IMR-90 (cell line): ENCODE results near the gene RXYLT1. TPM values are rescaled to one million over a fixed set of nuclear protein-coding genes. Genes with fewer than 3 reads are reported as not detected.

Source experiments
- ATAC-seq: fragments of 200-7000 bp; cut with Tn5 transposase; 2 replicates; pipeline ENCODE4 v1.9.1; 2020; ENCODE audit warnings: low read depth, mild to moderate bottlenecking, moderate library complexity
- BruUV-seq: library from RNA; stranded (reverse); fragments of 400-500 nt; replicated peaks from 2 replicates; lab custom pipeline; 2021; lab: Mats Ljungman, UMichigan
- CTCF ChIA-PET: fragments of 300-600 bp; formaldehyde crosslinking; extraction: SDS; loops from one replicate; lab custom pipeline; 2021; ENCODE audit warnings: antibody characterized with exemption; lab: Yijun Ruan, JAX
- POLR2A ChIA-PET: fragments of 300-600 bp; sonication (Branson Sonifier 250); formaldehyde crosslinking; loops from one replicate; lab custom pipeline; 2022; ENCODE audit warnings: antibody characterized with exemption; ENCODE audit not compliant: unreplicated experiment; lab: Charles Lee
- DNase-seq: peaks from one replicate; pipeline ENCODE4 v3.0.0; 2013
- H2AFZ ChIP-seq: replicated peaks from 2 replicates; pipeline ENCODE3; 2013; ENCODE audit warnings: low read length, mild to moderate bottlenecking; ENCODE audit not compliant: poor library complexity
- H2AK5ac ChIP-seq: 2 replicates; pipeline ENCODE4 v1.6.1; 2013; ENCODE audit warnings: low read depth, low read length, inconsistent platforms
- H2AK9ac ChIP-seq: replicated peaks from 2 replicates; pipeline ENCODE3; 2013; ENCODE audit warnings: mild to moderate bottlenecking, low read depth, low read length, moderate library complexity; ENCODE audit not compliant: poor library complexity
- H2BK120ac ChIP-seq: 2 replicates; pipeline ENCODE4 v1.6.1; 2013; ENCODE audit warnings: low read depth, low read length, inconsistent platforms
- H2BK15ac ChIP-seq: 3 replicates; pipeline ENCODE4 v1.6.1; 2013; ENCODE audit warnings: low read depth, low read length, inconsistent platforms
- H2BK20ac ChIP-seq: 2 replicates; pipeline ENCODE4 v1.6.1; 2013; ENCODE audit warnings: low read depth, mild to moderate bottlenecking, inconsistent platforms, low read length, moderate library complexity
- H2BK5ac ChIP-seq: 2 replicates; pipeline ENCODE4 v1.6.1; 2013; ENCODE audit warnings: mild to moderate bottlenecking, low read depth, low read length, inconsistent platforms; ENCODE audit not compliant: poor library complexity, severe bottlenecking
- H3K14ac ChIP-seq: replicated peaks from 2 replicates; pipeline ENCODE4 v1.6.1; 2013; ENCODE audit warnings: low read depth, low read length, inconsistent platforms
- H3K18ac ChIP-seq: 2 replicates; pipeline ENCODE4 v1.6.1; 2013; ENCODE audit warnings: low read depth, low read length, control low read depth
- H3K23ac ChIP-seq: 2 replicates; pipeline ENCODE4 v1.6.1; 2013; ENCODE audit warnings: low read depth, low read length, inconsistent platforms
- H3K27ac ChIP-seq: 2 replicates; pipeline ENCODE4 v1.5.1; 2013; ENCODE audit warnings: mild to moderate bottlenecking, control low read depth, low read length; ENCODE audit not compliant: insufficient read depth
- H3K27me3 ChIP-seq: 2 replicates; pipeline ENCODE4 v1.6.1; 2013; ENCODE audit warnings: low read length; ENCODE audit not compliant: control insufficient read depth, insufficient read depth
- H3K36me3 ChIP-seq: 2 replicates; pipeline ENCODE4 v1.6.1; 2013; ENCODE audit warnings: low read length, mixed read lengths; ENCODE audit not compliant: control insufficient read depth, insufficient read depth
- H3K4ac ChIP-seq: 2 replicates; pipeline ENCODE4 v1.6.1; 2013; ENCODE audit warnings: low read depth, low read length, inconsistent platforms
- H3K4me1 ChIP-seq: 2 replicates; pipeline ENCODE4 v1.6.1; 2013; ENCODE audit warnings: low read length, mixed read lengths; ENCODE audit not compliant: control insufficient read depth, insufficient read depth
- H3K4me2 ChIP-seq: 2 replicates; pipeline ENCODE4 v1.6.1; 2013; ENCODE audit warnings: low read depth, mild to moderate bottlenecking, control low read depth, low read length, moderate library complexity
- H3K4me3 ChIP-seq: 2 replicates; pipeline ENCODE4 v1.5.1; 2013; ENCODE audit warnings: low read depth, mild to moderate bottlenecking, control low read depth, low read length, moderate library complexity; ENCODE audit not compliant: insufficient read depth
- H3K56ac ChIP-seq: 2 replicates; pipeline ENCODE4 v1.6.1; 2013; ENCODE audit warnings: low read length, inconsistent platforms; ENCODE audit not compliant: insufficient read depth; ENCODE audit errors: extremely low read depth
- H3K79me1 ChIP-seq, 2 experiments: 2 replicates each; pipeline ENCODE4 v1.6.1; 2013; ENCODE audit warnings: low read length in 2 of 2, inconsistent platforms in 1 of 2, low read depth in 1 of 2
- H3K9ac ChIP-seq: 2 replicates; pipeline ENCODE4 v1.6.1; 2013; ENCODE audit warnings: low read depth, low read length, control low read depth
- H3K9me1 ChIP-seq: 2 replicates; pipeline ENCODE4 v1.6.1; 2013; ENCODE audit warnings: low read length, inconsistent platforms; ENCODE audit not compliant: insufficient read depth
- H3K9me3 ChIP-seq: 2 replicates; pipeline ENCODE4 v1.6.1; 2013; ENCODE audit warnings: low read length; ENCODE audit not compliant: control insufficient read depth, insufficient read depth
- H4K20me1 ChIP-seq: 2 replicates; pipeline ENCODE4 v1.6.1; 2013; ENCODE audit warnings: low read length, inconsistent platforms; ENCODE audit not compliant: insufficient read depth
- H4K5ac ChIP-seq: 2 replicates; pipeline ENCODE4 v1.6.1; 2013; ENCODE audit warnings: mild to moderate bottlenecking, low read depth, low read length, control low read depth
- H4K8ac ChIP-seq, 2 experiments: 2 replicates each; pipeline ENCODE4 v1.6.1; 2013; ENCODE audit warnings: low read depth in 2 of 2, low read length in 2 of 2, control low read depth in 1 of 2, inconsistent platforms in 1 of 2
- H4K91ac ChIP-seq: 2 replicates; pipeline ENCODE4 v1.6.1; 2013; ENCODE audit warnings: low read depth, low read length, inconsistent platforms; ENCODE audit not compliant: insufficient read depth
- BHLHE40 ChIP-seq: fragments of 150-350 bp; IDR thresholded peaks from 2 replicates; pipeline ENCODE4 v1.6.1; 2016; ENCODE audit warnings: mild to moderate bottlenecking, low read depth, low read length
- CEBPB ChIP-seq: IDR thresholded peaks from 2 replicates; pipeline ENCODE4 v1.6.1; 2012; ENCODE audit warnings: low read depth, low read length, improper control_type of control experiment
- CHD1 ChIP-seq: IDR thresholded peaks from 2 replicates; pipeline ENCODE4 v1.6.1; 2012; ENCODE audit warnings: low read depth, low read length, improper control_type of control experiment
- CTCF ChIP-seq: conservative IDR thresholded peaks from 2 replicates; pipeline ENCODE4 v1.5.1; 2012; ENCODE audit warnings: mild to moderate bottlenecking, low read depth, low read length, improper control_type of control experiment
- ELK1 ChIP-seq: fragments of 150-350 bp; IDR thresholded peaks from 2 replicates; pipeline ENCODE4 v1.6.1; 2016; ENCODE audit warnings: low read depth, mild to moderate bottlenecking, low read length, moderate library complexity, borderline replicate concordance
- FOS ChIP-seq: fragments of 150-350 bp; IDR thresholded peaks from 2 replicates; pipeline ENCODE4 v1.6.1; 2016; ENCODE audit warnings: low read depth, low read length
- MAFK ChIP-seq: IDR thresholded peaks from 2 replicates; pipeline ENCODE4 v1.6.1; 2012; ENCODE audit warnings: low read depth, low read length, improper control_type of control experiment
- MAZ ChIP-seq: IDR thresholded peaks from 2 replicates; pipeline ENCODE4 v1.6.1; 2012; ENCODE audit warnings: low read depth, mild to moderate bottlenecking, low read length, improper control_type of control experiment, moderate library complexity, borderline replicate concordance
- MXI1 ChIP-seq: IDR thresholded peaks from 2 replicates; pipeline ENCODE4 v1.6.1; 2012; ENCODE audit warnings: low read depth, mild to moderate bottlenecking, low read length, moderate library complexity, borderline replicate concordance
- NFE2L2 ChIP-seq: fragments of 150-350 bp; IDR thresholded peaks from 2 replicates; pipeline ENCODE4 v1.6.1; 2016; ENCODE audit warnings: low read depth, mild to moderate bottlenecking, low read length
- POLR2A ChIP-seq: IDR thresholded peaks from 2 replicates; pipeline ENCODE4 v1.6.1; 2012; ENCODE audit warnings: mild to moderate bottlenecking, low read depth, low read length
- RAD21 ChIP-seq: IDR thresholded peaks from 2 replicates; pipeline ENCODE4 v1.6.1; 2012; ENCODE audit warnings: low read length, improper control_type of control experiment
- RCOR1 ChIP-seq: IDR thresholded peaks from 2 replicates; pipeline ENCODE4 v1.6.1; 2012; ENCODE audit warnings: mild to moderate bottlenecking, low read length, improper control_type of control experiment; ENCODE audit not compliant: insufficient replicate concordance
- RFX5 ChIP-seq: IDR thresholded peaks from 2 replicates; pipeline ENCODE4 v1.8.0; 2012; ENCODE audit warnings: low read depth, mild to moderate bottlenecking, low read length, moderate library complexity
- SMC3 ChIP-seq: fragments of 150-350 bp; IDR thresholded peaks from 2 replicates; pipeline ENCODE4 v1.6.1; 2016; ENCODE audit warnings: low read depth, mild to moderate bottlenecking, antibody characterized with exemption, low read length, moderate library complexity
- USF2 ChIP-seq: fragments of 150-350 bp; IDR thresholded peaks from 2 replicates; pipeline ENCODE4 v1.6.1; 2017; ENCODE audit warnings: mild to moderate bottlenecking, antibody characterized with exemption, low read length, low read depth
- WGBS, 2 experiments: methylation state at CpG; one replicate each; pipeline versions ENCODE4 v1.1.5 to v1.1.7; 2013; ENCODE audit warnings: missing lambda C conversion rate in 2 of 2; ENCODE audit not compliant: insufficient read length in 1 of 2; ENCODE audit errors: extremely low coverage in 2 of 2; 5-methylcytosine and 5-hydroxymethylcytosine counted together
- dilution Hi-C: fragments of 300-500 bp; cut with HindIII; formaldehyde crosslinking; loops from one replicate; pipeline ENCODE4 v1.14.3; 2018; ENCODE audit warnings: low sequenced_read_pairs; ENCODE audit not compliant: unreplicated experiment
- in situ Hi-C: fragments of 300-500 bp; cut with MboI; formaldehyde crosslinking; loops from 3 replicates; pipeline ENCODE4 v1.14.3; 2019; ENCODE audit warnings: low sequenced_read_pairs, inconsistent platforms, mixed read lengths
- intact Hi-C: fragments of 100-400 bp; cut with micrococcal nuclease; formaldehyde crosslinking; loops from 2 replicates; pipeline ENCODE4 v1.10.0; 2022
- polyA plus RNA-seq, 3 experiments: library from polyadenylated mRNA; depleted of rRNA; stranded (reverse); fragments of >200 nt; gene quantifications; 2 replicates each; pipeline ENCODE4 v1.2.3, GENCODE V29; 2012; ENCODE audit warnings: low replicate concordance in 1 of 3
- total RNA-seq: library from RNA; depleted of rRNA; stranded (reverse); fragments of >200 nt; gene quantifications from 2 replicates; pipeline ENCODE4 v1.2.3, GENCODE V29; 2012

Gene RXYLT1
- total and polyA plus RNA-seq, 2 of the 4 experiments (the other 2 are of a cell fraction): 9.0 to 9.5 TPM

GRCh38 chr12:63849106-63849620, 69.5 kb downstream of the RXYLT1 start:
- H3K56ac ChIP-seq: no peak overlapping the region
- POLR2A ChIA-PET: no interaction called here
- no peak overlapping the region for H3K4me3 ChIP-seq
- H2BK15ac ChIP-seq: no peak overlapping the region
- no peak overlapping the region for H4K8ac ChIP-seq
- no peak overlapping the region for H2AK5ac ChIP-seq
- no peak overlapping the region for H3K23ac ChIP-seq
- H3K27me3 ChIP-seq: no peaks in the 10 kb centered on the region
- no peak overlapping the region for H3K4ac ChIP-seq
- no peak overlapping the region for H3K9ac ChIP-seq
- H2BK120ac ChIP-seq: no peak overlapping the region
- dilution Hi-C loops: loop anchor here (25.0 kb wide), 1 partner anchor 413 kb away; no protein-coding TSS in a partner anchor
- no peak overlapping the region for H3K27ac ChIP-seq
- peak overlapping the region; percentile 69; the same call in 1 of the 2 replicates for H3K4me2 ChIP-seq
- TF ChIP-seq MAFK (no peak), CEBPB (no peak), SMC3 (no peak), BHLHE40 (no peak), ELK1 (no peak), CHD1 (no peak), CTCF (no peak), NFE2L2 (no peak), POLR2A (no peak), USF2 (no peak), RCOR1 (no peak), RFX5 (no peak), MXI1 (no peak), FOS (no peak), MAZ (no peak), RAD21 (no peak)
- H2AK9ac ChIP-seq: no peak overlapping the region
- in situ Hi-C loops: loop anchor here (10.0 kb wide), 1 partner anchor 146 kb away; no protein-coding TSS in a partner anchor
- H3K18ac ChIP-seq: no peak overlapping the region
- no peak overlapping the region for H2BK5ac ChIP-seq
- H3K9me3 ChIP-seq: no peaks in the 10 kb centered on the region
- intact Hi-C loops: loop anchor here (5.0 kb wide), 1 partner anchor 158 kb away; no protein-coding TSS in a partner anchor
- peaks cover 8% of the 10 kb centered on the region for H3K36me3 ChIP-seq
- H2AFZ ChIP-seq: no peak overlapping the region
- peaks cover 58% of the 10 kb centered on the region for H4K20me1 ChIP-seq
- no peak overlapping the region for H4K5ac ChIP-seq
- DNase-seq (no peak), ATAC-seq (no peak)
- H3K9me1 ChIP-seq: peaks cover 19% of the 10 kb centered on the region
- H4K91ac ChIP-seq: no peak overlapping the region
- no peak overlapping the region for H2BK20ac ChIP-seq
- 20% methylated on average over 1 of the region's 1 CpG; no CpG with 5 or more reads in 1 of the 2 experiments for WGBS, 2 experiments
- CTCF ChIA-PET: no interaction called here
- BruUV-seq: no TSS peak
- H3K14ac ChIP-seq: no peak overlapping the region
- H3K79me1 ChIP-seq: peaks cover 0 to 28% of the 10 kb centered on the region in 2 experiments; a peak in 2 of 4 replicates
- peaks cover 9% of the 10 kb centered on the region for H3K4me1 ChIP-seq
